HG03039 (cell line): ENCODE results near the gene SPPL3.

Experiments
- ATAC-seq: cut with Tn5 transposase; IDR thresholded peaks from one replicate; pipeline ENCODE4 v1.9.1; 2021; ENCODE audit warnings: mild to moderate bottlenecking, moderate library complexity; ENCODE audit not compliant: unreplicated experiment

Gene SPPL3

DNA sequence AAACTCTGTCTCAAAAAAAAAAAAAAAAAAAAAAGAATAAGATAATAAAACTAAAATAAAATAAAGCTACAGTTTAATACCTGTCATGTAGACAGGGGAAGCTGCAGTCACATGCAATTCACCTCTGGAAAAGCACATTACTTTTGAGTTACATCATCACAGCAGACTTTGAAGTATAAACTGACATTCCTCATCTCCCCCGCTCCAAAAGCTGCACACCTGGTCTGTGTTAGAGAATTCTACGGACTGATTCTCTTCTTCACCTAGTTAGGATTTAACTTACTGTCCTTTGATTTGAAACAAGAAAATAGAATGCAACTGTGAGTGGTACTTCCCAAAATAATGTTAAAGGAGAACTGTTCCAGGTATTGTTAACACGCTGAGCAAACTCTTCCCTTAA lies 25.1 kb downstream of the SPPL3 start:
- no peak for ATAC-seq

DNA sequence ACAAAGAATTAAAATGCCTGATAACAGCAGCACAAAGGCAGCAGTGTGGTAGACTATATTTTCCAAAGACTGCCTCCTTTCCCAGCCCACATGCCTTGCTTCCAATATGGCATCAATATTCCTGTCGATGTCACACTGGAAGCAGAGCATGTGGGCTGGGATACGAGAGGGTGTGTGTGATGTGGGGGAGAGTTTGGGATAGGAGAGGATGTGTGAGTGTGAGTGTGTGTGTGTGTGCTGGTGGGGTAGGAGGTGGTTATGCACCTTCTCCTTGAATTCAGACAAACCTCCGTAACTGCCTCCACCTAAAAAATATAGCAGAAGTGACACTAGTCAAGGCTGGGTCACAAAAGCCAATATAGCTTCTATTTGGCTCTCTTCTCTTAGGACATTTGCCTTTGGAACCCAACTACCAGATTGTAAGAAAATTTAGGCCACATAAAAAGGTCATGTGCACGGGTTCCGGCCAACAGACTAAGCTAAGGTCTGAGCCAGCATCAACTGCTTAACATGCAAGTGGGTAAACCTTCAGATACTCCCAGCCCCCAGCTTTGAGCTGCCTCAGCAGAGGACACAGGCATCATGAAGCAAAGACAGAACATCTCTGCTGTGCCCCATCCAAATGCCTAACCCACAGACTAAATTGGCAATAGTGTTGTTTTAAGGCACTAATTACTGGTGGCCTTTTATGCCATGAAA lies 29.5 kb downstream of the SPPL3 start:
- ATAC-seq, result no peak

DNA sequence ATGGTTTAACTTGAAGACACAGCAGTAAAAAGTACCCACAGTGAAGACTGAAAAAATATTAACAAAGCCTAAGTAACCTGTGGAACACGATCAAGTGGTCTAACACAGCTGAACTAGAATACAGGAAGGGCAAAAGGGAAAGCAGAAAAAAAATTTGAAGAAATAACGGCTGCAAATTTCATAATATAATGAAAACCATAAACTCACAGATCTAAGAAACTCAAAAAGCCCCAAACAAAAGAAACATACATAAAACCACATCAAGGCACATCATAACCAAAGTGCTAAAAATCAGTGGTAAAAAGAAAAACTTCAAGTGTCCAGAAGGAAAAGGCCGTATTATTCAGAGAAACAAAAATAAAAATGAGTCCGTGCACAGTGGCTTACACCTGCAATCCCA lies 30.9 kb downstream of the SPPL3 start:
- ATAC-seq, result no peak

DNA sequence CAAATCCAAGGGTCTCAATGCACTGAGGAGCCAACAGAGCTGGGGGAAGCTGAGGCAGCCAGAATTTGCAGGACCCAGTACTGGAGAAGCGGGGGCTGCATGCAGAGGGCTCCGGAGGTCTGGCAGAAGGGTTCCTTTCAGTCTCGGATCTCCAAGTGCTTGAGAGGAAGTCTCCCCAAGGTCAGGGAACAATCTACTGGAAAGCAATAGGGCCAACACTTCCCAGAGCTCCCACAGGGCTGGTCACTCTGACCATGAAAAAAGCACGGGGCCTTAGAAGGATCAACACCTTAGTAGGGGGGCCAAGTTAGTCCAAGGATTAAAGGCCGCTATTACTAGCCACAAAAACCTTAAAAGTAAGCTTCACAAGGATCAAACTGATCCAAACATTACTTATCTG lies 31.7 kb downstream of the SPPL3 start:
- no peak for ATAC-seq

DNA sequence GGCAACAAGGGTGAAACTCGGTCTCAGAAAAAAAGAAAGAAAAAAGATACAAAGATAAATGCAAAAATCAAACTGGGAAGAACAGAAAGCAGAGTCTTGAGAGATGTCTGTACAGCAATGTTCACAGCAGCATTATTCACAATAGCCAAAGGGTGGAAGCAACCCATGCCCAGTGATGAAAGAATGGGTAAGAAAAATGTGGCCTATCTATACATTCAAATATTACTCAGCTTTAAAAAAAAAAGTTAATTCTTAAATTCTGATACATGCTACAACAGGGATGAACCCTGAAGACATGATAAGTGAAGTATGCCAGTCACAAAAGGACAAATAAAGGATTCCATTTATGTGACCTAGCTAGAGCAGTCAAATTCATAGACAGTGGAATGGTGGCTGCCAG lies 33.7 kb downstream of the SPPL3 start:
- no peak for ATAC-seq

DNA sequence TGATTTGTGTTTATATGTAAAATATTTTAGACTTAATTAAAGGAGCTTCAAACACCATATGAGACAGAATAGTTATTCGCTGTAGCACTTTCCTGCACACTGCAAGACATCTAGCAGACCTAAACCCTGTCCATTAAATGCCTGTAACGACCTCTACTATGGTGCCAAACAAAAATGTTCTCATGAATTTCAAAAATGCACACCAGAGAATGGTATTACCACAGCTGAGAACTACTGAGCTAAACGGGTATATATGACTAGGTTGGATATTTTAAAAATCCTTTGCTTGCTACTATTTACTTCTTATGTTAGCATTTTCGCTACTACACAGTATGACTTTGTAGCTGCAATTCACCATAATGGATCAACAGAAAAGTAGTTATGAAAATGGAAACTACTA lies 34.8 kb downstream of the SPPL3 start:
- no peak for ATAC-seq

DNA sequence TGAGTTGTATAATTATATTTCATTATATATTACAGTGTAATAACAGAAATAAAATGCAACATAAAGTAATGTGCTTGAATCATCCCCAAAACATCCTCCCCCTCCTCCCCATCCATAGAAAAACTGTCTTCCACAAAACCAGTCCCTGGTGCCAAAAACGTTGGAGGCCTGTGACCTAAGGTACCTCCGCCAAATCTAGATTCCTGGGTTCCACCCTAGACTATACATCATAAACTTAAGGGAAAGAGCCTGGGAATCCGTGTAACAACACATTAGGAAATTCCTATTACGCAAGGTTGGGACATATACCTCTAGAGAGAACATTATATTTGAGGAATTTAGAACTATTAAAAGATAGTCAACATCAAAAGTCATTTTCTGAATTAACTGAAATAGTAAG lies 38.0 kb downstream of the SPPL3 start:
- ATAC-seq, result no peak

DNA sequence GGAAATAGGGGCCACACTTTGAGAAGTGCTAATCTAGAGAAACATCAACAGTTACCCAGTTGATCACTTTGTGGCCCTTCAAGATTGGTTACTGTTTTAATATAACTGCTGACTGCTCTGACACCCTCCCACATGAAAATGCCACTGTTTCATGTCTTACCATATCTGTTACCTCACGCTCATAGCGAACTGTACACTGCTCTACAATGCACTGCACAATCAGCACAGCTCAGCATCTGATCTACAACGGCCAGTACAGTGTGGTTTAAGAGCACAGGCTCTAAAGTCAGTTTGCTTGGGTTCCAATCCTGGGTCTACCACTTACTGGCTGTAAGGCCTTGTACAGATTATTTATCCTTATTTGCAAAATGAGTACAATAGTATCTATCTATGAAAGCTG lies 39.1 kb downstream of the SPPL3 start:
- no peak for ATAC-seq

DNA sequence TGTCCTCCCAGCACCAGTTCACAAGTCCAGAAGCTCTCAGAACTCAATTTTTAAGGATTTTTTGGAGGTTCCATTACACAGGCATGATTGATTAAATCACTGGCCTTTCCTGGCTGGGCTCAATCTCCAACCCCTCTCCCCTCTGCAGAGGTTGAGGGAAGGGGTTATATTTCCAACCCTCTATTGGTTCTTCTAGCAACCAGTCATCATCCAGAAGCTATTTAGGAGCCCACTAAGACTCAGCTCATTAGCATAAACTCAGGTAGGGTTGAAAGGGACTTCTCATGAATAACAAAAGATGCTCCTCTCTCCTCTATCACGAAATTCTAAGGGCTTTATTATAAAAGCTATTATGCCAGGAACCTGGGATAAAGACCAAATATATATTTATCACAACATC lies 41.5 kb downstream of the SPPL3 start:
- no peak for ATAC-seq

DNA sequence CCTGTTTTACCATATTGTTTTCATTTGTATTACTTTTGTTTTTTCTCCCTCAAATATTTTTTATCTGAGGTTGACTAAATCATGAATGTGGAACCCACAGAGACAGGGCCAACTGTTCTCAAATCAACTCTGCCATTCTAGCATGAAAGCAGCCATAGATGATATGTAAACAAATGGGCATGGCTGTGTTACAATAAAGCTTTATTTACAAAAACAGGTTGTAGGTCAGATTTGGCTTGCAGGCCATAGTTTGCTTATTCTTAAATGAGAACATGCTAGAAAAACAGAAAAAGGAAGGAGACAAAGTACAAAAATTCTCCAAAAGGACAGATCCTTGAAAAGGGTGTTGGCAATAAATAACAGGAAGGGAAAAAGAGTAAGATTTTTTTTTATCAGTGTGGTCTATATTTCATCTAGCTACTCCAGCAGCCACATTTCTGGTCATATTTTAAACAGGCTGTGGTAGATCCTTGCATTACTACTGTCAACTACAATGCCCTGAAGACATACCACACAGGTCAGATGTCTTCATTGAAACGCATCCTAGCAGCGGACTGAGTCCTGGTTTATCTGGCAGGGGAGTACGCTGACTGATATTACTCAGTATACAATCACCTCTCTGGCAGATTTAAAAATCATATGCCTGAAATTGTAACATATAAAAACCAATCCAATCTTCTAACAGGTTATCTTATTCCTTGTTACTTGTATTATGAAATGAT lies 42.9 kb downstream of the SPPL3 start:
- no peak for ATAC-seq

DNA sequence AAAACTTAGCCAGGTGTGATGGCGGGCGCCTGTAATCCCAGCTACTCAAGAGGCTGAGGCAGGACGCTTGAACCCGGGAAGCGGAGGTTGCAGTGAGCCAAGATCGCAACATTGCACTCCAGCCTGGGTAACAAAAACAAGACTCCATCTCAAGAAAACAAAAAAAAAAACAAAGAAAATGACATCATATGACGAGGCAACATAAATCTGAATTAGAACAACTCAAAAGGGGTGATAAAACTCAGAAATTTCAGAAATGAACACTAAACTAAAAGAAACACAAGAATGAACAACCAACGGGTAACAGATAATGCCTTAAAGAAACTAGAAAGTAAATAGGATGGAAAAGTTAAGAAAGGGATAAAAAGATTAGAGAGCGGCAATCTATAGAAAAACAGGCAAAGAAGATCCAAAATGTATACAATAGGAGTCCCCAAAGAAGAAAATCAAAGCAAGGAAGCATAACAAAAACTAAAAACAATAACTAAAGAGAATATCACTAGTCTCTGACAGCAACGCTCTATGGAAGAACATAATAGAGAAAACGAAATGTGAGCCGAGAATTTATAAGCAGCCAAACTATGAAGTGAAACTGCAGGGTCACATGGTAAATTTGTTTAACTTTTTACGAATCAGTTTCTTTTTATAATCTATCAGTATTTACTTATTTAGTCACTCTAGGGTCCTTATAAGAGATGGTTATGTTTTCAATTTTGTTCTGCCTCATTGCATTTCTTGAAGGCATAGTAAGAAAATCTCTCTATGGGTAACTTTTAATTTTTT lies 45.7 kb downstream of the SPPL3 start:
- ATAC-seq, result no peak

DNA sequence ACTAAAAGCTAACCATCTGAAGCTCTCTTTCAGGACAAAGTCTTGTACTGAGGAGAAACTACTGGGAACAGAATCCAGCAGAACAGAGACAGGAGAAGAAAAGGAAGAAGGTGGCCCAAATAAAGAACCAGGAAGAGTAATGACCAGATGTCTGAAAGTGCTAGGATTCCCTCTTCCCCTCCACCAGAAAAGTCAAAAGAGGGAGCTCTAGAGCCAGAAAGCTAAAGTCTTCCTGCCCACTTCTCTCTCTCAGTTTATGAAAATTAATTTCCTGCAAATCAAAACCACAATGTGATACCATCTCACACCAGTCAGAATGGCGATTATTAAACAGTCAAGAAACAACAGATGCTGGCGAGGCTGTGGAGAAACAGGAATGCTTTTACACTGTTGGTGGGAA lies 47.2 kb downstream of the SPPL3 start:
- no peak for ATAC-seq

DNA sequence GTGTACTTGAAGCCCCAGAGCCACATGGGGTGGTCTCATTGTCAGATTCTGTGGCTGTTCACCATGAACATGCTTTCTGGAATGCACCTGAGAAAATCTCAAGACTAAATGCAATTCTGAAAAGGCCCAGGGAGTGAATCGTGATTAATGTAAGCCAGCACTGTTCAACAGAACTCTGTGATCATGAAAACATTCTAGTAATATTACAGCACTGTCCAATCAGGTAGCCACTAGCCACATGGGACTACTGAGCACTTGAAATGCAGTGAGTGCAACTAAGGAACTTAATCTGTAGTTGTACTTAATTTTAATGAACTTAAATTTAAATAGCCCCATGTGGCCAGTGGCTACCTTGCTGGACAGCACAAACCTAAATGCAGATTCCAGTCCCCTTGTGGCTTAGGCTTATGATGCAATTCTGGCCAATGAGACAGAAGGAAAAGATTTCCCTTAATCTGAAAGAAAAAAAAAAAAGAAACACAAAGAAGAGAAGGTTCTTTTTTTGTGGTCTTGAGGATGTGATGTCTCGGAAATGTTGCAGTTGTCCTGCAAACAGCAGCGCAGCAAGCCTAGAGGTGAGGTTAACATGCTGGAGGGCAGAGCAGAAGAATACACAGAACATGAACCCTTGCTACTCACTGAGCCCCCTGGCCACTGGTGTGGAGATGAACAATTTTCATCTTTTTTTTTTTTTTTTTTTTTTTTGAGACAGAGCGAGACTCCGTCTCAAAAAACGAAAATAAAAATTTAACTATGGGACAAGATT lies 48.2 kb downstream of the SPPL3 start:
- no peak for ATAC-seq

DNA sequence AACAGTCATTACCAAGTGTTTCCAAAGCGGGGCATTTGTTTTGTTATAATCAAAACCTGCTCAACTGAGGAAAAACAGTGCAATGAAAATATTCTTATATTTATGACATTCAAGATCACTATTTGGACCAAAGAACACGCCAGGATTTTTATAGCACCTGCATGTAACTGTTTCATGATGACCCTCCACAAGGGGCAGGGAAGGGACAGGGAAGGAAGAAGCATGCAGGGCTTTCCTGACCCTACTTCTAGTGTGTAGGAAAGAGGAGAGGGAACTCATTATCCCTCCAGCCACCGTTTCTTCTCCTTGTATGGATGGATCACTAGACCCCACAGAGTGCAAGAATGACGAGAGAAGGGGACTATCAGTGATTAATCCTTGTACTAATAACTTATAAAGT lies 49.4 kb downstream of the SPPL3 start:
- no peak for ATAC-seq

DNA sequence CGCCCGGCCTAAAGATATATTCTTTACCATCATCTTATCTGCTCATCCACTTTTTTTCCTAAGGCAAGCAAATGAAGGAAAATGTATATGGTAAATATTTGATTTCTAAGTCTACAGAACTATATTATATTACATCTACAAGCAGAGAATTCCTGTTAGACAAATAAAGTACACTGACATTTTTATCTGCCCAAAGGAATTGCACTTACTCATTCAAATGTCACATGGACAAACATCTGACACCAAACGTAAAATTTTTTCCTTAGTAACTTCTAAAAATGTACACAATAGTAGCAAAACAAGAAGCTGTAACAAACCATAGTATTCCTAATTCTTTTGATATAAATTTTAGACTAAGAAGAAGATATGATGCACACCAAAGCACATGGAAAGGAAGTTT lies 51.0 kb downstream of the SPPL3 start:
- no peak for ATAC-seq

DNA sequence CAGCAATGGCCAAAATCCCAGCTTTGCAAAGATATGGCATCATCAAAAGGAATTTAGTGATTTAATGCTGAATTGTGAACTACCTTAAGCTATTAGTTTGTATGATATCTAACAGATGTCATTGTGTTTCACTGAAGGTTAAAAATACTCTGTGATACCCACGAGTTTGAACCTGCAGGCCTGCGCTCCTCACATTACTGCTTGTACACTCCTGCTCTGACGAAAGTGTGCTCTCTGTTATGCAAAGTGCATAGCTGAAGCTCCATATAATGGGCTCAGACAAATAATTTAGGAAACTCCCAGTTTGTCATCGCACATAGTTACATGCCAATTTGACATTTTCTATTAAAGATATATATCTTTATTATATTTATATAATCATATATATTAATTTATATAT lies 52.2 kb downstream of the SPPL3 start:
- no peak for ATAC-seq

DNA sequence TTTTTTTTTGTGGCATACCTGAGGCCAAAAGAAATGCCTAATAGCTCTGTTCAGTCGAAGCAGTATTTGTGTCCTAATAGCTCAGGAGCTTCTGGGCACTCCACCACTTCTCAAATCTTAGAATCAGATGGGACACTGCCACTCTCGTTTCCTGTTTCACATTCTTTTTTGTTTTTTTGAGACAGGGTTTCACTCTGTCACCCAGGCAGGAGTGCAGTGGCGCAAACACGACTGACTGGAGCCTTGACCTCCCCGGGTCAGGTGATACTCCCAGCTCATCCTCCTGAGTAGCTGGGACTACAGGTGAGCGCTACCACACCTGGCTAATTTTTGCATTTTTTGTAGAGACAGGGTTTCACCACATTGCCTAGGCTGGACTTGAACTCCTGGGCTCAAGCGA lies 52.7 kb downstream of the SPPL3 start:
- no peak for ATAC-seq

DNA sequence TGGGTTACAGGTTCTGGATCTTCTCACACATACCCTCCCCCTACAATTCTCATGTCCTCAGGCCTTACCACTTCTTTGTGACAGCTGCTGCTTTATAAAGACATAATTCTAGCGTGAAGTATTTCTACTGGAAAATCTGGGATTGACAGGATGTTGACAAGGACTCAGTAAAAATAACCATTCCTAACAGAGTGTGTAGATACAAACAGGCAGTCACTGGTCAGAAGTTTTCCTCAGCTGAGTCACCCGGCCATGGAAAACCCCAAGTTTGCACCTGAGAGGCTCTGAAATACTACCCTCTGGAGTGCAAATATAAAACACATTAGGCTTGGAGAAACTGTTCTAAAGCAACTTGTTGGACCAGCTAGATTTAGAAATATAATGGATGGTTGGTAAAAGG lies 54.4 kb downstream of the SPPL3 start:
- no peak for ATAC-seq

DNA sequence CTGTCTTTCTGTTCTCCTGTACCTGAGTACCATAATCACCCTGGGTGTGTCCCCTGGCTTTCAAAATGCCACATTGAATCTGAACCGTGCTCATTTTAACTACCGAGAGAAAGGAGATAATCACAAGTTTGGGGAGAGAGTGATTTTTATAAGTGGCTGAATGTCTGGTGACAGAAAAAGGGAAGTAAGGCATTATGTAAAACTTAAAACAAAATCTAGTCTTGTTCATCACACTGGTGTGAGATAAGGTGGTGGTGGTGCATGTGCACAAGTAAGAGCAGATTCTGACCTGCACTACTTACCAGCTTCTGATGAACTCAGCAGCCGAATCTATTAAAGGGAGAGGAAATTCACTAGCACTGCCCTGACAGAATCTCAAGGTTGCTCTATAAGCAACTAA lies 56.3 kb downstream of the SPPL3 start:
- no peak for ATAC-seq

DNA sequence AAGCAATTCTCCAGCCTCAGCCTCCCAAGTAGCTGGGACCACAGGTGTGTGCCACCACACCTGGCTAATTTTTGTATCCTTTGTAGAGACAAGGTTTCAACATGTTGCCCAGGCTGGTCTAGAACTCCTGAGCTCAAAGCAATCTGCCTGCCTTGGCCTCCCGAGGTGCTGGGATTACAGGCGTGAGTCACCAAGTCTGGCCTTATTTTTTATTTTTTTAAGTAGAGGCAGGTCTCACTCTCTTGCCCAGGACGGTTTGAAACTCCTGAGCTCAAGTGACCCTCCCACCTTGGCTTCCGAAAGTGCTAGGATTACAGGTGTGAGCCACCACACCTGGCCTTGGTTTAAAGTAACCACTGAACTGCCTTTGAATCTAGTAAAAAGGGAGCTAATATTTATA lies 56.8 kb downstream of the SPPL3 start:
- ATAC-seq, result no peak

DNA sequence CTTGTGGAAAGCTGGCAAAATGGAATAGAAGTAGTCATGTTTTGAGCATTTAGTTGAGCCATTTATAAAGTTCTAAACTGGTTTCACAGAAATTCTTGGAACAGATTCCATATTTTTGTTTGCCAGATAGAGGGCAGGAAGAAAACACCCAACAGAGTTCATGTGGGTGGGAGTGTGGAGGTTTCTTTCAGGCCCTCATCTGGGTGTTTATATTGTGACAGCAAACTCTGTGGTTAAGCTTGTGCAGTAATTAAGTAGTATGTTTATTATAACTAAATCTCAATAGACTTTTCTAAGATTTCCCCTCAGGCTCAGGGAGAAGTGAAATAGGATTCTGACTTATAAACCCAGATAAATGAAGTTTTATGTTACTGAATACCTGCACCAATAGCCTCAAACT lies 57.4 kb downstream of the SPPL3 start:
- ATAC-seq, result no peak
